NCI-H146 treated with DMSO at 0.1 percent for 48 hours (cell line): ENCODE data around the gene NKAIN1.
A peak's percentile ranks its signal among the peaks of the same experiment; 100 is the strongest.
"Not testable (repeated sequence)": the region's sequence is repeated elsewhere in the genome, so short reads cannot be mapped to it uniquely, and the experiment has no call there.

Source experiments
- DNase-seq: peaks from one replicate; lab custom pipeline; 2025; ENCODE audit not compliant: unreplicated experiment; lab: John Stamatoyannopoulos, UW

NKAIN1 gene

DNA sequence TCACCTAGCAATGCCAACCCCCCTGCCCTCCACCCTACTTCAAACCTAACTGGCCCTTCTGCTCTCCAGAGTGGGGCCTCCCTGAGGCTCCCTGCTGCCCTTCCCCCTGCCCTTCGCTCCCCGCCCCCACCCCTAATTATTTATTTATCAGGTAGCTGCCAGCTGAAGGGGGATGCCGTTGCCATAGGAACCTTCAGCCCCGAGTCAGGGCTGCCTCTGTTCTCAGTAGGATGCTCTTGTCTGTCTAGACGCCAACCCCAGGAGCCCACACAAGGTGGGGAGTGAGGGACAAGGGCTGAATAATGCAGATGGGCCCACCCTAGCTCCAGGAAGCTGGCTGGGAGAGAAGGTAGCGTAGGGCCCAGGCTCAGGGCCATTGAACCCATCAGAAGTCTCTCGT, 41.1 kb downstream of the NKAIN1 start:
- DNase-seq: no peak

DNA sequence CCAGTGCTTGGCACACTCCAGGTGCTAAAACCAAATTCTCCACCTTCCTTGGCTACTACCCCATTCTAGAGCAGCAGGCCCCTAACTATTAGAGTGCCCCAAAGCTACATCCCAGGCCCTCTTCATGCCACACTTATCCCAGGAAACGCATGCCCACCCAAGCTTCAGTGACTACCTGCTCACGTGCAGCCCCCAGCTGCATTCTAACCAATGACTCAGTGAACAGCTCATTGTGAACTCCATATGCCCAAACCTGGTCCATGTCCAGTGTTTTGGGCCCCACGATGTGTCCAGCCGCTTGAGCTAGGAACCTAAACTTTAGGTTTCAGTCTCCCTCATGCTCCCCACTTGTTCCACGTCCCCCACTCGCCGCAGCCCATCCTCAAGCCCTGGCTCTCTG, 41.5 kb downstream of the NKAIN1 start:
- DNase-seq: no peak

DNA sequence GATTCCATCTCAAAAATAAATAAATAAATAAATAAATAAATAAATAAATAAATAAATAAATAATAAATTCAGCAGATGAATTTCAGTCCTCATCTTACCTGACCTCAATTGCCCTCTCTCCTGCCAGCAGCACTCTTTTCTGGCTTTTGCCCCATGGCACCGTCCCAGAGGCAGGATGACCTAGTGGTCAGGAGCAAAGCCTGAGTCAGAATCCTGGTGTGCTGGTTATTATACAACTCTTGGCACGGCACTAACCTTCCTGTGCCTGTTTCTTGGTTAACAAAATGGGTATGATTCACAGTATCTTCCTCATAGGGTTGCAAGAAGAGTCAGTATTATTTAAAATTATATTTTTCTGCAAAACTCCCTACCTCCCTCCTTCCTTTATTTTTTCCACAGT, 43.0 kb downstream of the NKAIN1 start:
- no peak for DNase-seq

DNA sequence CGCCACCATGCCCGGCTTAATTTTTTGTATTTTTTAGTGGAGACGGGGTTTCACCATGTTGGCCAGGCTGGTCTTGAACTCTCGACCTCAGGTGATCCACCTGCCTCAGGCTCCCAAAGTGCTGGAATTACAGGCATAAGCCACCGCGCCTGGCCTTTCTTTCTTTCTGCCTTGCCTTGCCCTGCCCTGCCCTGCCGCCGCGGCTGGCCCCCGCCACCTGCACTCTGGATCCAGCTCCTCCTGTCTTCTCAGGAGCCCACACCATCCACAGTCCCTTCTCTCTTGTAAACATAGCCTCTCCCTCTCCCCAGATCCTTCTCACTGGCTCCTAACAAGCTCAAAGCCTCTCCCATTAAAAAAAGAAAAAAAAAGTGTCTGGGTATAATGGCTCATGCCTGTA, 44.4 kb downstream of the NKAIN1 start:
- DNase-seq: not testable (repeated sequence)

DNA sequence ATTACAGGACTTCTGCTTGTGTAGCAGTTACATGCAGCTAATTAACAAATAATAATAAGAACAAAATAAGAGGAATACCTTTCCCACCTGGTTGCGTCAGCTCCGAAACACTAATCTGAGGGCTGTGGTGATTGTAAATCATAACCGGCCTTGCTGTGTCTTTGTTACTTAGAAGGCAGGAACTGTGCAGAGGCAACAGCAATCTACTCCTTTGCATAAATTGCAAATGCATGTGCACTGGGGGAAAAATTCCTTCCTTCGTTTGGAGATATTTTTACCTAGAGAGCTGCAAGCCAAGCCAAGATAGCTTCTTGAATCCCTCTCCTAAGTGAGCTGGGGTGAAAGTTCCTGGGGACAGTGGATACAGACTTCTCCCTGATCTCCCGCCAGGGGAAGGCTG, 46.0 kb downstream of the NKAIN1 start:
- no peak for DNase-seq

DNA sequence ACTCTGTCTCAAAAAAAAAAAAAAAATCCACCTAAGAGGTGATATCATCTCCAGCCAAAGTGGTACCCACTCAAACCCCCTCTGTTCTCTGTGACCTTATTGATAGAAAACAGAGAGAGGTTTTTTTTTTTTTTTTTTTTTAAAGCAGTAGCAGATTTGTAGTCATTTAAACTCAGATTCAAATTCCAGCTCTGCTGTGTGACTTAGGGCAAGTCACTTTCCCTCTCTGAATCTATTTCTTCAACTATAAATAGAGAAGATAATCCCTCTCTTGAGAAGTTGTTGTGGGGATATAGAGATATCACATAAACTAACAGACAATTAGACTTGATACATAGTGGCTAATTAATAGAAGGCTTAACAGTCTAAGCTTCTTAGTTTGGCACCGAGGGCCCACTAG, 48.4 kb downstream of the NKAIN1 start:
- no peak for DNase-seq

DNA sequence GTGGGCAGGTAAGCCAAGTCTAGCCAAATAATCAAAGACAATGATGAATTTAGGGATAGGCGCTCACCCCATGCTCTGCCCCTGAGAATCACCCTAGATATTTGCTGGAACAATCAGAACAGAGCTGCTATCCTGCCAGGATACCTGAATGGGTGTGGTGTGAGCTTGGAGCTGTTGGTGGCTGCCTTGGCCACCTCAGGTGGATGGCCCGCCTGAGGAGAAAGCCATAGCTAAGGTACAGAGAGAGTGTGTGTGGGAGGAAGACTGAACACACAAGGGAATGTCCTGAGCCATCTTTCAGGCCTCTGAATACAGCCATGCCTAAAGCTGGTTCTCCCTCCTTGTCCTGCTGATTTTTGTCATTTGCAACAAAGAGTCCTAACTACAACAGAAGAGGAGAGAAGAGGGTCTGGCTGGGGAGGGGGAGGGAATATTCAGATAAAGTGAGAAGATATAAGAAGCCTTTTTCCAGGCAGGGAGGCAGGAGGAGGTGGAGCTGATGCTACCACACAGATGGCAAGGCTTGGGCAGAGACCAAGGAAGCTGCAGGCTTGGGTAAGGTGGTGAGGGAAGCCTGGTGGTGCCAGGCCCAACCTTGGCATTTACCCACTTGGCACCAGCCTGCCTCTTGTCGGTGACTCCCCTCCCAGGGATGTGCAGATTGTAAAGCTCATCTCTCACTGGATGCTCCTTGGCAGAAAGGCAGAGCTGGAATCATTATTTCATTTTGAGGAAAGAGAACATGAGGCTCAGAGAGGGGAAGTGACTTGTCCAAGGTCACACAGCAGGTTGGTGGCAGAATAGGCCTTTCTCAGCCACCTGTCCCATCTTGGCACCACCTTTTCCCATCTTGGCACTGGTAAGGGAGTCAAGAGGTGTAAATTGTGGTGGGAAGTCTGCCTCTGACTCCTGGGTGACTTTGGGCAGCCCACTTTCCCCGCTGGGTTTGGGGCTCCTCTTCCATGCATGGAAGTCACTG, 49.7 kb downstream of the NKAIN1 start:
- DNase-seq: no peak

DNA sequence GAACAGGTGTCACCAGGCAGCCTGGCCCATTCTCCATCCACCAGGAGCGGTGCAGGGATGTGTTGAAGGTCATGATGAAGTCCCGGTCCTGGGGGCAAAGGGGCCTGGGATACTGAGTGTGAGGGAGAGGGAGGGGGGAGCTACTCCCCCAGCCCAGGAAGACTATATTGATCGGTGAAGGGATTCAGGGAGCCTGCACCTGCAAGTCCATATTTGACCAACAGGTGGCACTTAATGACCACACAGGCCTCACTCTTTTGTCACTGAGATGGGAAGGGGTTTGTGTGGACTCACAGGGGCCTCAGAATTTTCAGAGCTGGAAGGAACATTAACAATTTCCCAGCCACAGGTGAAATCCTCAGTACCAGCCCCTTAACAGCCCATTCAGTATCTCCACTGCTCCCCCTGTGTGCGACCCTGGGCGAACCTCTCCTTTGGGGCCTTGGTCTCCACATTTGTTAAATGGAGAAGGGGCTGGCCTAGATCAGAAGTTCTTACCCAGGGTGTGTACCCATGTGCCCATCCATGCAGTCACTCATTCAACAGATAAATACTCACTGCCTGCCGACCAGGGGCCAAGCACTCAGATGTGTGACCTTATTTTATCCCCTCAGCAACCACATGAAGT, 55.6 kb downstream of the NKAIN1 start:
- peak; percentile 34 for DNase-seq

DNA sequence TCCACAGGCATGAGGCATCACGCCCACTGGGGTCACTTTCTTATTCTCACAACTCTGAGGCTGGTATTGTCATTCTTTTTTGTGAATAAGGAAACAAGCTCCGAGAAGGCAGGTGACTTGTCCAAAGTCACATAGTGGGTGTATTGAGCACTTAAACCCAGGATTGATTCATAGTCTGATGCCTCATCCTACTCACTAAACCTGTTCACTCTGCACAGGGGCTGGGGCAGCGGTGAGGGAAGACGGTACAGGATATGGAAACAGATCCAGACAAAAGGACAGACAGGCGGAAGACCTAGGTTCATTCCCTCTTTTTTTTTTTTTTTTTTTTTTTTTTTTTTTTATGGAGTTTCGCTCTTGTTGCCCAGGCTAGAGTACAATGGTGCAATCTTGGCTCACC, 56.6 kb downstream of the NKAIN1 start:
- no peak for DNase-seq

DNA sequence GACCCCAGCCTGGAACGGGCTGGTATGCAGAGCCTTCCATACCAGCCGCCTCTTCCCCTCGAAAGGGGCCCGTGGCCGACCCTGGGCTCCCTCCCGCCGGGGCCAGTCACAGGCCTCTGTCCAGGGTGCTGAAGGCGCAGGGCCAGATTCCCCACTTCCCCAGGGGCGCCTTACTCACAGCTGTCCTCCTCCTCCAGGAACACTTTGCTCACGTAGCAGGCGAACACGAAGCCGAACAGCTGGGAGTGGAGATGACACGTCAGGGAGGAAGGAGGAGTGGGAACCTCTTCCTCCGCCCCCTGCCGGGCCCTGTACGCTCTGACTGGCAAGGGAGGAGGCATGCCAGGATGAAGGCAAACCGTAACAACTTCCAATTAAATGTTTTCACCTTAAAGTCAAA, 57.3 kb downstream of the NKAIN1 start:
- peak; percentile 23 for DNase-seq

DNA sequence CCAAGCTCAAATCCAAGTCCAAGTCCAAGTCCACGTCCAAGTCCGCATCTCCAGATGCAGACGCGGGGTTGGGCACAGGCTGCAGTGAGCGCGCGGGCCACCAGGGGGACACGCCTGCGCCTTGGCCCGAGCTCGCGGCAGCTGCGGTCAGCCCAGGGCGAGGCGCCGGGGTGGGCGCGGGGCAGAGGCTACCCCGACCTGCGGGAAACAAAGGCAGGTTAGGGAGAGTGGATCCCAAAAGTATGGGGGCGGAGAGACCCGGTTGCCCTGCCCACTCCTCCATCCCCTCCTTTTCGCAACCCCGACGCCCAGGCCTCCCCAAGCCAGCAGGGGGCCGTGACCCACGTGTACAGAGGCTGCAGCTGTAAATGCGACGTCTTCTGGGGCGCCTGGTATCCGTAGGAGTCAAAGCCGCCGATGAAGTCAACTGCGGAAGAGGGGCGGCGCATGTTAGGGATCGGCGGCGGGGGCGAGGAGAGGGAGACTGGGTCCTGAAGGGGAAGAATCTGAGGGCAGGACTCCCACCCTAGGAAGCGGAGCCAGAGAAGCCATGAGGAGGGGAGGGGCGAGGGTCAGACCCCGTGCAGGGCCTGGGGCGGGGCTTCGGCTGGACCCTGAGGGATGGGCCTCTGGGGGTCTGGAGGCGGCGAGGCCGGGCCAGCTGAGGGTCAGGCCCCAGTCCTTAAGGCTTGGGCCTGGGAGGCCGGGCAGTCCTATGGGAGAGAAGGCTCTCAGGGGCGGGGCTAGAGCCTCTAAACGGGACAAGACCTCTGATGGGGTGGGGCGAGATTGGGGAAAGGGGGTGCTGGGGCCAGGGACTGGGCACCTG, 58.0 kb downstream of the NKAIN1 start:
- peak; percentile 32 for DNase-seq

DNA sequence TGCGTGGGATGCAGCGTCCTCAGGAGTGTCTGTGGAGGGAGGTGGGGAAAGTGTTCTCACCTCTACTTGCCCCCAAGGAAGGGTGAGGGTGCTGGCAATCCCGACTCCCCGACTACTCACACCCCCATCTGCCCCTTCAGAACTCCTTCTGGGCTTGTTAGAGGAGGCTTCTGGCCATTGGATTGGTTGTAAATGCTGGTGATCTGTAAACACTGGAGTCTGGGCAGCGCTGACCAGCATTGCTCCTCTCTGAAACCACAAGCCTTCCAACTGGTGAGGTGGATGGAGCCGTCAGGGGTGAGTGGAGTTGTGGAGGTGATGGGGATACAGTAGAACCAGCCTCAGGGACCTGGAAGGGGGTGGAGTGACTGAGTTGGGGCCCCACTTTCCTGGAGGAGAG, 59.3 kb downstream of the NKAIN1 start:
- DNase-seq: no peak

DNA sequence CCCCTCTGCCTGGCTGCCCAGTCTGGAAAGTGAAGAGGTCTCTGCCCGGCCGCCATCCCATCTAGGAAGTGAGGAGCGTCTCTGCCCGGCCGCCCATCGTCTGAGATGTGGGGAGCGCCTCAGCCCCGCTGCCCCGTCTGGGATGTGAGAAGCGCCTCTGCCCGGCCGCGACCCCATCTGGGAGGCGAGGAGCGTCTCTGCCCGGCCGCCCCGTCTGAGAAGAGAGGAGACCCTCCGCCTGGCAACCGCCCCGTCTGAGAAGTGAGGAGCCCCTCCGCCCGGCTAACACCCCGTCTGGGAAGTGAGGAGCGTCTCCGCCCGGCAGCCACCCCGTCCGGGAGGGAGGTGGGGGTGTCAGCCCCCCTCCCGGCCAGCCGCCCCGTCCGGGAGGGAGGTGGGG, 63.4 kb downstream of the NKAIN1 start:
- not testable (repeated sequence) for DNase-seq

DNA sequence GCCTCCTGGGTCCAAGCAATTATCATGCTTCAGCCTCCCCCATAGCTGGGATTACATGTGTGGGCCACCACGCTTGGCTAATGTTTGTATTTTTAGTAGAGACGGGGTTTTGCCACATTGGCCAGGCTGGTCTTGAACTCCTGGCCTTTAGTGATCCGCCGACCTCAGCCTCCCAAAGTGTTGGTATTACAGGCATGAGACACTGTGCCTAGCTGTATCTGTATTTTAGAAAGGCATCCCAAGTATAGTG, 69.3 kb downstream of the NKAIN1 start:
- no peak for DNase-seq

DNA sequence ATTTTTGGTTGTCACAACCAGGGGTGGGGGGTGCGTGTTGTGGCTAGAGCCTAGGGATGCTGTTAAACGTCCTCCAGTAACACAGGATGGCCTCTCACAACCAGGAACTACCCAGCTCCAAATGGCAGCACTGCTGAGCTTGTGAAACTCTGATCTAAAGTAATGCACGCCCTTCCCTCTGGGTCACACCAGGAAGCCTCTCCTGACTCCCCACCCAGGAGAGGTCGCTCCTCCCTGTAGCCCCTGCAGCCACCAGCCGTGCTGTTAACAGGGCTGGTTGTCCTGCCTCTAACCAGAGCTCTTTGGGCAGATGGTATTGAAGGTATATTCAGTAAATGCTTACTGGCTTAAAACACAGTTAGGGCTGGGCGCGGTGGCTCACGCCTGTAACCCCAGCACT, 73.2 kb downstream of the NKAIN1 start:
- DNase-seq: no peak

DNA sequence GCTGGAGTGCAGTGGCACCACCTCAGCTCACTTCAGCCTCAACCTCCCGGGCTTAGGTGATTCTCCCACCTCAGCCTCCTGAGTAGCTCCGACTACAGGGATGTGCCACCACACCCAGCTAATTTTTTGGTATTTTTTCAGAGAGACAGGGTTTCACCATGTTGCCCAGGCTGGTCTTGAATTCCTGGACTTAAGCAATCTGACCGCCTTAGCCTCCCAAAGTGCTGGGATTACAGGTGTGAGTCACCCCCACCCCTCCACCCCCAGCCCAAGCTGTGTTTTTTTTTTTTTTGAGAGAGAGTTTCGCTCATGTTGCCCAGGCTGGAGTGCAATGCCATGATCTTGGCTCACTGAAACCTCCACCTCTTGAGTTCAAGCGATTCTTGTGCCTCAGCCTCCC, 75.4 kb downstream of the NKAIN1 start:
- no peak for DNase-seq

DNA sequence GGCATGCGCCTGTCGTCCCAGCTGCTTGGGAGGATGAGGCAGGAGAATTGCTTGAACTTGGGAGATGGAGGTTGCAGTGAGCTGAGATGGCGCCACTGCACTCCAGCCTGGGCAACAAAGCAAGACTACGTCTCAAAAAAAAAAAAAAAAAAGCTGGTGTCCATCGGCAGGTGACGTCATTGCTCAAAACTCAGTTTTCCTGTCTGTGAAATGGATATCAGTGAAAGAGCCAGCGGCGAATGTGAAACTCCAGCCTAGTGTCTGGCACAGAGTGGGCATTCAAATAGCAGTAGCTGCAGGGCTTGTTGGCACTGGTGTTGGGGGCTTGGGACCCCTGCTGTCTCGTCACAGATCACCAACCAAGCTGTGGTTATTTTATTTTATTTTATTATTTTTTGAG, 75.8 kb downstream of the NKAIN1 start:
- no peak for DNase-seq

DNA sequence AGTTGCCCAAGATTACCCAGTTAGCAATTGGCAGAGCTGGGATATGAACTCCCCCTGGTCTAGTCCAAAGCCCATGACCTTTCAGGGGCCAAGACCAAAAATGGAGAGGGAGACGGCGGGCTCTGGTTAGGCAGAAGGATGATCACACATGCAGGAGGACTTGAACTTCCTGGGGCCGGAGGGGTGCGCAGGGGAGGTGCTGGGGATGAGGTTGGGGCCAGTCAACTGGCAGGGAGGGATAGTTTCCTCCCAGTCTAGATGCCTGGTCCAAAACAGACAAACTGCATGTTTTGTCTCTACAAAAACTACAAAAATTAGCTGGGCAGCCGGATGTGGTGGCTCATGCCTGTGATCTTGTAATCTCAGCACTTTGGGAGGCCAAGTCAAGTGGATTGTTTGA, 78.1 kb downstream of the NKAIN1 start:
- DNase-seq: no peak

DNA sequence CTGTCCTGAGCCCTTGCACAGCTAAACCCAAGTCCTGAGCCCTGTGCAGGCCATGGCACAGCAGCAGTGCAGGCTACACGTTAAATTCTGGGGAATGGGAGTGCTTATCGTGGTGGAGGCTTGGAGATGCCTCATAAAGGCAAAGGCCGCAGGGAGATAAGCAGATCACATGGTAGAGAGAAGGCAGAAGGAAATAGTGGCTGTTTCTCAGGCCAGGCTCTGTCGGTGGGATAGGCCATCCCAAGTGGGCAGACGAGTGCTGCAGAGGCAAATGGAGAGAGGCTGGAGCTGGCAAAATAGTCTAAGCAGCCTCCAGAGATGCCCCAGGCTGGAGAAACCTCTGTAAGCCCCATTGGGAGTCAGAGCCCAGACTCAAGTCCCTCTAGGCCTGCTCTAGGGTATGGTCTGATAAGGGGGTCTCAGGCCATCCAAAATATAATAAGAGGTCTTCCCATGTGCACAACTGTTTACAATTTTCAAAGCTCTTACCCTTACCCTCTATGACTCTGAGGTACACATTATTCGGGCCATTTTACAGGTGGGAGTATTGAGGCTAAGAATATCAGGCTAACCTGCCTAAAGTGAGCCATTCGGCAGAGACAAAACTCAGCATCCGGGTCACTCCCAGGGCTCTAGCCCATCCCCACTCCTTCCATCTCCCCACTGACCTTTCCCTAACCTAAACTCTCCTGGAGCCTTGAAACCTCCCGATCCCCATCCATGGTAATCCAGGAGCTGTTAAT, 79.6 kb downstream of the NKAIN1 start:
- no peak for DNase-seq

DNA sequence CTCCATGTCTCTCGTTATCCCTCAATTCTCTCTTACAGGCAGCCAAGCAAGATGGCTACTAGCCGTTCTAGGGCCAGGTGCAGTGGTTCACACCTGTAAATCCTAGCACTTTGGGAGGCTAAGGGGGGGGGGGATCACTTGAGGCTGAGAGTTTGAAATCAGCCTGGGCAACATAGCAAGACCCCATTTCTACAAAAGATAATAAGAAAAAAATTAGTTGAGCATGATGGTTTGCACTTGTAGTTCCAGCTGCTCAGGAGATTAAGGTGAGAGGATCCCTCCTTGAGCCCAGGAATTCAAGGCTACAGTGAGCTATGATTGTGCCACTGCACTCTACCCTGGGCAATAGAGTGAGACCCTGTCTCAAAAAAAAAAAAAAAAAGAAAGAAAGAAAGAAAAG, 80.4 kb downstream of the NKAIN1 start:
- DNase-seq: no peak

DNA sequence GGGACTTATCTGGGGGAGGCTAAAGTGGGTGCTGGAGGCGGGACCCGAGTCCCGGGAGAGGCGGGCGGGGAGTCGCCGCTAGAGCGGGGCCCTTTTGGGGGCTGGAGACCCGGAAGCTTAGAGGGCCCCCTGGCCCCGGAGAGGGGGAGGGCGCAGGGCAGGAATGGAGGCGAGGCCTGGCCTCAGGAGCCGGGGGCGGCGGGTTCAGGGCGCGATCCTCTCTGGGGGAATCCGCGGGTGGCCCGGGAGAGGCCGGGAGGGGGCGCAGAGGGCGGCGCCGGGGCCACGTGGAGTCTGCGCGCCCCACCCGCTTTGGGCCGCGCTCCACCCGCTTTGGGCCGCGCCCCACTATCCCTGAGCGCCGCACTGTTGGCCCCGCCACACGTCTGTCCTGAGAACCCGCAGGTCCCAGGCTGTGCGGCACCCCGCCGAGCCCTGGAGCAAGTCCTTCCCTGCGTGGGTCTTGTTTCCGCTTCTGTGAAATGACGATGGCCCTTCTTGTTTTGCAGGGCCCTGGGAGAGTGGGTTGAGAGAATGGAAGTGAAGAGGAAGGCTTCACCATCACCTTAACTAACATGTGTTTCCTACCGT, 84.4 kb downstream of the NKAIN1 start:
- peak; percentile 16 for DNase-seq
